Urothelium cell line (cell line): ENCODE results near the gene LRRC15.
A peak's percentile ranks its signal among the peaks of the same experiment; 100 is the strongest.

Experiments used
- DNase-seq: peaks from one replicate; pipeline ENCODE4 v3.0.0; 2011; ENCODE audit warnings: low spot score, mixed read lengths
- FAIRE-seq: peaks from 2 replicates; lab custom pipeline; 2011; peaks lifted over from hg19 to GRCh38; lab: Jason Lieb, UNC

LRRC15 gene

DNA sequence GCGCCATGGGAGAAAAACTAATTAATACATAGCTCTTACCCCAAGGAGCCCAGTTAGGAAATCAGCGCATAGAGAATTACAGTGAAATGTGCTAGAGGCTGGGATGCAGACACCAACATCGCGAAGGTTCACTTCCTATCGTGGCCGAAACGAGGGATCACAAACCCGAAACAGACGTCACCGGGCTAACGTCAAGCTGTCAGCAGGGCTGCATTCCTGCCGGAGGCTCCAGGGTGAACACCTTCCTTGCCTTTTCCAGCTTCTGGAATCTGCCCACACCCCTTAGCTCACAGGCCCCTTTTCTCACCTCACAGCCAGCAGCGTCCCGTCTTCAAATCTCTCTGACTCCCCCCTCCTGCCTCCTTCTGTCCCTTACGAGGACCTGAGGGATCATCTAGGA lies 16.5 kb upstream of the LRRC15 start:
- FAIRE-seq (no peak), DNase-seq (no peak)

DNA sequence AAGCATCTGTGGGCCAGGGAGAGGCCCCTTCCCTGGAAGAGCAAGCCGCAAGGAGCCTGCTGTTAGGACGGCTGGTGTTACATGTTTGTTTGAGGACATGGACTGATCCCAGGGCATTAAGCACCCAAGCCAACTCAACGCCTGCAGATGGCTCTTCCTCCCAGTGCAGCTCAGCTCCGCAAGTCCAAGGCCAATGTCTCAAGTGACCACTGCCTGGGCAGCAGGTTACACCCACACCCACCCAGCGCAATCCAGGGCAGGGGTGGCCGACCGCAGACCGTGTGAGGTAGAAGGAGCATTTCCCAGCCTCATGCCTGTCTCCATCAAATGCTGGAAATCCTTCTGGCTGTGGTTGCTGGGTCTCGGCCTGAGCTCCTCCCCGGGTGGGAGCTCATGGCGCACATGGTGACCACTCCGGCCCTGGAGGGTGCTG lies 15.0 kb upstream of the LRRC15 start:
- FAIRE-seq = no peak
- DNase-seq = no peak

DNA sequence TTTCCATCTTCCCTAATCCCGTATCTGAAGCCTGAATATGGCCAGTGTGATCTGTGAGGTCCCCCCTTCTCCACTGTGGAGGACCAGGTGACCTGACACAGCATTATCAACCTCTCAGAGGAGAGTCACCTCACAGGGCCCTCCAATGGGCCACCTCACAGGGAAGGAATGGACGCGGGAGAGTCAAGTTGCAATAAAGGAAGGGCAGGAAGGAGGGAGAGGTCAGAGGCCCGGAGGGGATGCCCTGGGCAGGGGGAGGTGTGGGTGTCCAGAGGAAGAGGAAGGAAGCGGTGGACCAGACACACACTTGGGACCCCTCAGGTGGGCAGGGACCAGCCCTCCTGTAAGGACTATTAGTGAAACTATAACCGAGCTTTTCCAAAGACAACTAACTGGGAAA lies 14.6 kb upstream of the LRRC15 start:
- no peak for DNase-seq
- no peak for FAIRE-seq

DNA sequence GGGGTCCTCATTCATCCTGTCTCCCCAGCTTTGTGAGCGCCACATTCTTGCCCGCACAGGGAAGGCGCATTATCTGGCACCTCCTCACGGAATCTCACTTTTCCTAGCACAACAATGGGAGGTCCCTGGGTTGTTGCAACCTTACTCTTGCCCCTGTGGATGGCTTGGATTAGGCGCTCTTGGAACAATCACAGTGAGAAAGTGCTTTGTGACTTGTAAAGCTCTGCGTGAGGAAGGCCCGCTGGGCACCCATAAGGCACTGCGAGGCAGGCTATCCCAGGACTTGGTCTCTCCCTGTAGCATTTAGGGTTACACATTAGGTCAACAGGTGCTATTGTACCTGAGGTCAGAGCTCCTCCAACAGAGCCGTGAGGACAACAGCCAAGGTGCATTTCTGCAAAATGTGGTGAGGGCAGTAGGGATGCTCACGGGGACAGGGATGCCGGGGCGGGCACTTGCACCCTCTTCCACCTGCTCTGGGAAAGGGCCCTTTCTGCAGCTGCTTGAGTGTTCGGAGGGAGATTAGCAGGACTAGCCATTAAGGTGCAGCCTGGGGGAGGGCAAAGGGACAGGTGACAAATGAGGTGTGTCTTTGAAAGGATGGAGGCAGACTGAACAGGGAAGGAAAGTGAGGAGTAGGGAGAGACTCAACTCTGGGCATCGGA lies 13.9 kb upstream of the LRRC15 start:
- peak; percentile 9 for FAIRE-seq
- no peak for DNase-seq

DNA sequence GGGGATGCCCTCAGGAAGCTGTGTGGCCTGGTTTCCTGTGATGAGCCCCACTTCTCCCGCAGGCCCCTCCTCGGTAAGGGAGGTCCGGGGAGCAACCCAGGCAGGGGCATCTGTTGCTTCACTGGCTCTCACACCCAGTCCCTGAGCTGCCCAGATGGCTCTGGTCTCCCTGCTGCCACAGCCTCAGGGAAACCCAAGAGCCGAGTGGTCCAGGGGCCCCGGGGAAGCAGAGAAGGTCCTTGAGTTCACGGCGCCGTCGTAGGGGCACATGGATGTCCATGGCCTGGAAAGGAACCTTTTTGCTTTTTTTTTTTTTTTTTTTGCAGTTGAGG lies 13.3 kb upstream of the LRRC15 start:
- FAIRE-seq (no peak), DNase-seq (no peak)

DNA sequence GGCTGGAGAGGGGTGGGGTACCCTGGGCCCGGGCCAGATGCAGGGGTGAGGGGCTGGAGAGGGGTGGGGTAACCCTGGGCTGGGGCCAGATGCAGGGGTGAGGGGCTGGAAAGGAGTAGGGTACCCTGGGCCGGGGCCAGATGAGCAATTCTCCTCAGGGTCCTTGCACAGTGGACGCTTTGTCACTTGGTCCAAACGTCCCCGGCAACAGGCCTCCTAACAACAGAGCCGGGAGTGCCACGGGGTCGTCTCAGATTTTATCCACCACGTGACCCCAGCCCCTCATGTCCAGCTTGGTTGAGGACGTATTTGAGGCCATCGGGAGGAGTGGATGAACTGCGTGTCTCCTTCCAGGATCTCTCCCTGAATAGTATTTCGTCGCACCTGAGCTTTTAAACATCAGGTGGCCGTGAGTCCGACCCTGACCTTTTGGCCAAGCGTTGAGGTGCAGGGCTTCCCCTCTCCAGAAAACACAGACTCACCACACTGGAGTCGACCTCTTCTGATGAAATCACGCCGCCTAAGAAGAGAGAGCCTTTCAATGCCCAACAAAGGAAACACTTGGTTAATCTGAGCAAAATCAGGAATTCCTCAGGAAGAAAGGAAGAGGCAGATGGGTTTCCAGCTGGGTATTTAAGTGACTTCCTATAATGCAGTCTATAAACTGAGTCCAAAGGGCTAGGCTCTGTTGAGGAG lies 12.8 kb upstream of the LRRC15 start:
- no peak for DNase-seq
- no peak for FAIRE-seq

DNA sequence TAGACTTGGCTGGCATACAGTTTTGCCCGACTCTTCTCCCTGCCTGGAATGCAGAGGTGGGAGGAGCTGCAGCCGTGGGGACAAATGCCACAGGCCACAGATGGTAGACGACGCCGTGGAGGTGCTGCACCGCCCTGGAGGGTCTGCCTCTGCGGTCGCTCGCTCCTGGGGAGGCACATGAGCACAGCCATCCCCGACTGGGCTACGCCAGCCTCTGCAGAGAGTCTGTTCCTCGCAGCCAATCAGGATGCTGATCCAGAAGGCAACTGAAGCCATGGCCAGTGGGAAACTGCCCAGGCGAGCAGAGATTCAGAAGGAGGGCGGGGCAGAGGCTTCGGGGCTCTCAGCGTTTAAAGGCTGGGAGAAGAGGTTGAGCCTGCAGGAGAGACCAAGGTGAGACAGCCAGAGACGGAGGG lies 11.9 kb upstream of the LRRC15 start:
- FAIRE-seq (no peak), DNase-seq (peak; percentile 35)

DNA sequence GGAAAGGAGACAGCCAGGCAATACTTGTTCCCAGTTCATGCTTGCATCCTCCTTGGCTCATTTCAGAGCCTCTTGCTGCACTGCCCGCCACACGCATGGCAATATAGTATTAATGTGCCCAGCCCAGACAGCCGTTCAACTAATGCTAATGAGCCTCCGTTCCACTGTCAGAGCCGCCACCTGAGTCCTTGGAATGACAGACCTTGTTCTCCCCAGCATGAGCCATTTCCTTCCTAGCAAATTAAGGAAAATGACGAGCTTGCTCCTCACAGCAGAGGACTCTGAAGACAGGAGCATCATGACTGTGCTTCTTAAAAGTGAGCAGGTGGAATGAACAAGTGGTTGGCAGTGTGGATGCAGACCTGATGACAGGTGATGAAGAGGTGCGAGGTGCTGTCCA lies 10.8 kb upstream of the LRRC15 start:
- no peak for DNase-seq
- peak; percentile 56 for FAIRE-seq

DNA sequence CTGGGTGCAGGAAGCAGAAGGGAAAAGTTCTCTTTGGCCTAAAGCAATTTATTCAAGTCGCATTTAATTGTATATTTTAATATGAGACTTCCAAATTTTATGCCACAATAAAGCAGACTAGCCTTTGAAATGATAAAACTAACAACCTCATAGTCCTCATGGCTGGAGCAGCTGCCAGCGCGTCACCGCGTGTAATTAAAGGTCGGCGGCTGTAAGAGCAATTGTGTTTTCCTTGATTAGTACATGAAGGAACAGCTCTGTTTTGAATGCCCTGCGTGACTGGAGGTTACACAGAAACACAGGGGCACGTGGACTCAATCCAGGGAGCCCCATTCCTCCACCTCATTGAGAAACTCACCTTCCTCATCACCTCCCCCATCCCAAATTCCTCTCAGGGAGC lies 10.1 kb upstream of the LRRC15 start:
- DNase-seq (no peak), FAIRE-seq (no peak)

DNA sequence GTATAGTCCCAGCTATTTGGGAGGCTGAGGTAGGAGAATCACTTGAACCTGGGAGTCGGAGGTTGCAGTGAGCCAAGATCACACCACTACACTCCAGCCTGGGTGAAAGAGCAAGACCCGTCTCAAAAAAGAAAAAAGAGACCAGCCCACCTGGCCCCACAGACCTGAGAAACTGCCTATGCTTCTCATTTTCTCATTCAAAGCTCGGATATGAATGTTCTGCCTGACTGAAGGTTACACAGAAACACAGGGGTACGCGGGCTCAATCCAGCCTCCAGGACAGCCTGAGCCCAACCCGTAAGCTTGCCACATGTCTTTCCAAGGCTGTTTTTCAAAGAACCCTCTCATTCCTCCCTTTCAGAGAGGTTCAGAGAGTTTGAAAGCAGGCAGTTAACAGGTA lies 9.7 kb upstream of the LRRC15 start:
- FAIRE-seq (no peak), DNase-seq (no peak)

DNA sequence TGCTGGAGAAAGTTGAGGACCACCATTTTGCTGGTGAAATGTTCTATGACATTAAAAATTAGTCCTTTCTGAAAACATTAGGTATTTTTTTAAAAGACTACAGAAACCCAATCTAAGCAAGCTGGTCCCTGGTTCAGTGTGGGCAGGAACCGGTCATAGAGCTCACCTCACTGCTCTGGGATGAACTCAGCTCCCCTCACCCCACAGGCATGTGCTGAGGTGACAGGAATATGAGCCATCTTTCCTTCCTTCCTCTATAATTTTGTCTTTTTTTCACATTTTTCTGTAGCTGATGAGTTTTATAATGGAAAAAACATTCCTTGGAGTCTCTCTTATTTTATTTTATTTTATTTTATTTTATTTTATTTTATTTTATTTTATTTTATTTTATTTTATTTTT lies 8.2 kb upstream of the LRRC15 start:
- no peak for FAIRE-seq

DNA sequence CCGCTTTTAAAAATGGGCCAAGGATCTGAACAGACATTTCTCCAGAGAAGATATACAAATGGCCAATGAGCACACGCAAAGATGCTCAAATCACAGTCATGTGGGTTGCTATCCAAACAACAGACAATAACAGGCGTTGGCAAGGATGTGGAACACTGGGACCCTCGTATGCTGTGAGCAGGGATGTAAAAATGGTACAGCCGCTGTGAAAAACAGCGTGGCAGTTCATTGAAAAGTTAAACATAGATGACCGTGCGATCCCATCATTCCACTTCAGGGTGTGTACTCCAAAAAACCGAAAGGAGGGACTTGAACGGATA lies 6.7 kb upstream of the LRRC15 start:
- no peak for DNase-seq
- no peak for FAIRE-seq

More for the DNA sequence above, 8.2 kb upstream of the LRRC15 start:
- DNase-seq = no peak

DNA sequence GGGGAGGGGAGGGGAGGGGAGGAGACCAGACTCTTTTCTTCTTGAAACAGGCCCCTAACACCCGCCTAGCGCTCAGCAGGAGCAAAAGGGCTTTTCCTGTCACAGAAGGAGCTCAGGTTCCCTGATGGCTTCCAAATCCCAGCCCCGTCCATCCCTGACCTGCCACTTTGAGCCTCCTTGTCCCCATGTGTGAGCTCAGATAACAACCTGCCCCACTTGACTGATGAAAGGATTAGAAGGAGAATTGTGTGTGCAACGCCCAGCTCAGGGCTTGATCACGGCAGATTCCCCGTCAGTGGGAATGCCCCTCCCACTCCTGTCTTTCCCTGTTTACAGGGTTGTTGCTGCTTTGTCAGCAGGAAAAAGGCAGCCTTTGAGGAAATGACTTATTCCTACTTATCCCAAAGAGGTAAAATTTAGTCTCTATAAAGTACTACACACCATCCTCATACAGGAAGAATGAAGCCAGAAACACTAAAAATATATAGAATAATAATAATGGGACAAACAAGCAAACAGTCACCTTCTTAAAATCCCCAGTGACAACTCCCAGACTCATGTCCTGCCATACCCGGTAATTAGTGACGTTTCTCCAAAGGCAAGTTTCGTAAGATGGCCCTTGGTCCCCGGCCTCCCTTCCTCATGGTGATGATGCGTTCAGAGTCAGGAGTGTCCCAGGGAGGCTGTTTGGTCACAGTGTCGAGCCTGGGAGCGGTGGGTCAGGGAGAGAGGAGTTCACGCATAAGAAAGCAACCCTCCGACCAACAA lies 6.1 kb upstream of the LRRC15 start:
- DNase-seq = no peak
- peak; percentile 9 for FAIRE-seq

DNA sequence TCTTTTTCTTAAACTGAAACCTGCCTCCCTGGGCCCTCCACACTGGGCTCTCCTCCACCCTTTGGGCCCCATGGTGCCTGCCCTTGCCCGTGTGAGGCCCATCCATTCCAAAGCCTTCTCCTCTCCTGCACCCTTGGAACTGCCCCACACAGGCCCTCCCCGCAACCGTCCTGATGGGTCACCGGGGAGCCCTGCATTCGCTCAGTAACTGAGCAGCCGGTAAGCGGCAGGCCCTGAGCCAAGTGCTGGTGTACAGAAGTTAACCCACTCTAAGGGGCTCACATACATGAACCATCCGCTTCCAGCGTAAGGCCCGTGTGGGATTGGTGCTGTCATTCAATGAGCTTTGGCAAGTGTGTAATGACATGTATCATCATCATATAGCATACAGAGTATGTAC lies 5.4 kb upstream of the LRRC15 start:
- FAIRE-seq = no peak
- no peak for DNase-seq

DNA sequence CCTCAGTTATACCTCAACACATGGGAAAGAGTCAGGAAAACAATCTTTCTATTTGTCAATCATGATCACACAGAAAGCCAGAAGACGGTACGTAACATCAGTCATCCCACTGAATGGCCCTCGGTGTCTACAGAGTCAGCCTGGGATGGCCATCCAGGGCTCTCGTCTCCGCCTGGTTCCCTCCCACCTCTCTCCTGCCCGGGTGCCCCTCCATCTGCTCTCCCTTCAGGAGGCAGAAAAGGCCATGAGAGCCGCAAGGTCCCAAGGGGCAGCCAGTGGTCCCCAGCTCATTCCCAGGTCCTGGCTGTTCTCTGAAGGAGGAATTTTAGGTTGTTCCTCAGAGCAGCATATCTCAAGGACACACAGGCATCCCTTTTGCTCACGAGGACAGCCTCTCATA lies 4.4 kb upstream of the LRRC15 start:
- DNase-seq = no peak
- no peak for FAIRE-seq

DNA sequence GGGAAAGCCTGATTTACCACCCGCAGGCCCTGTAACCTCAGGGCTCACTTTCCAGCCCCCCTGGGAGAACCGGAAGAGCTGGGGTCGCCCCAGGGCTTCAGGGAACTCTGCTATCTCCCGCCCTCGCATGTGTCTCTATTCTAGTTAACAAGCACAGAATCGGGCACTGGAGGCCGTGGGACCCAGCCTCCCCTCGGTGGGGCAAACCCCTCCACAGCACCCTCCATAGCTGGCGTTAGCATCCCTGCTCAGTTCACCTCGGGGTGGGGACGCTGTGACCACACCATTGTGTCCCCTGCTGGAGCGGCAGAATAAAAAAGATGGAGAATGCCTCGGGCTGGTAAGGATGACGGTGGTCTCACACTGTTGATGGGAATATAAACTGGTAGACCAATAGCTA lies 3.5 kb upstream of the LRRC15 start:
- no peak for FAIRE-seq
- DNase-seq = no peak

DNA sequence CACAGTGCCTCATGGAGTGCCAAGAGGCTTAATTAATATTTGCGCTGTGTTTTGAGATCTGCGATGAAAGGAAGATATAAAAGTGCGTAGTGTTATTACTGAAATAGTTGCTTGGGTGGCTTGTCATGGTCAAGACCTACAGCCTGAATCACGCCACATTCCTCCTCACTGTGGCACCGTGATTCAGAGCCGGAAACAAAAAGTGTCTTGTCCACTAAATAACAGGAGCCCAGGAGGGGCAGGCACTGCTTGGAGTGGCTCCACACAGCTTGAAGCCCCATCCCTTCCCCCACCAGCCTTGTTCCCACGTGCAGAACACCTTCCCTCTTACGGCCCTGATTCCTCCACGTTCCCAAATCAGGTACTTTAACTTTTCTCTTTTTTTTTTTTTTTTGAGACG lies 1.2 kb upstream of the LRRC15 start:
- DNase-seq (peak; percentile 37), FAIRE-seq (no peak)

DNA sequence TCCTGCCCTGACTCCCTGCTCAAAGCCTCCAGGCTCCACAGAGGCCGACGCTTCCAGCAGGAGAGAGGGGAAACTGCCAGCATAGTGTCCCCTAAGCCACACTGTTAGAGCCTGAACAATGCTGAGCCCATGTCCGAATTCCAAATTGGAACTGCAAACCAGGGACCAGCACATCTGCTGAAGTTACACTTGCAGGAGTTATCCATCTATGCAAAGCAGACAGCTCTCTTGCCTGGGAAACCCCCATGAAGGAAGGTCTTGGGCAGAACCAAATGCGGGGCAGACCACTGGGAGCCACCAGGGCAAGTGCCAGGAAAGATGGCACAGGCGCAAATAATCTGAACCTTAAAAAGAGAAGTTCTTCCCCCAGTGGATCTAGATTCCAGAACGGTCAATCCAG lies 625 bp downstream of the LRRC15 start:
- no peak for FAIRE-seq
- no peak for DNase-seq

DNA sequence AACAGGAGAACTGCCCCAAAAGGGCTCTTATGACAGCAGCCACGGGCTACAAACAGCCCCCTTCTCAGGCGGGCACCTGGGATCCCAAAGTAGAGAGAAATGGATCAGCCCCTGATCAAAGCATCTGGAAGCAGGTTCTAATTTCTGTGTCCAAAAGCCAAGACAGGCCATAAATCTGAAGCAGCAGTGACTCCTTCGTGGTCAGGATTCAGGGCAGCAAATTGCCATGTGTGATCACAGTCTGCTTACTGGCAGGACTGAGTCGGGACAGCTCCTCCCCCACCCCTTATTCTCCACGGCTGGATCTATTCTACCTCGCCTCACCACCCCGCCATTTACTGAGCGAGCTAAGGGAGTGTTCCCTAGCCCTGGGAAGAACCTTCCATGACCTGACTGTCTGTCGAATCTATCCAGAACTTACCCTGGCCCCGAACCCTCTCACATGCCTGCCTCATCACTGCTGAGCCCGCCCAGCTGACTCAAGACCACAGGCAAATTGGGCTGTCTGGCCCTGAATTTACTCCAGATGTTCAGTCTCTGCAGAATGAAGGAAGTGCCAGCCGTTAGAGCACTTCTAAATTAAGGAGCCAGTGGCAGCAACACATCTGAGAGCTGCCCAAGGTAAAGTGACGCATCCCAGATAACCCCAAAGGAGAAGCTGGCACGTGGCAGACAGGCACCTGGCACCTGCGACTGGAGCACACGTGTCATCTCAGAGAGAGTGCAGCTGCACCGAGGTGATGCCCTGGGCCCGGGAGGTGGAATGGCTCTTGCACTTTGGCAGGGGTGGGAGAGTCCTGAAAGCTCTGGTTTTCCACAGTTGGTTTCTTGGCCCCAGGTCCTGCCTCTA lies 1.3 kb downstream of the LRRC15 start:
- FAIRE-seq = no peak
- no peak for DNase-seq

DNA sequence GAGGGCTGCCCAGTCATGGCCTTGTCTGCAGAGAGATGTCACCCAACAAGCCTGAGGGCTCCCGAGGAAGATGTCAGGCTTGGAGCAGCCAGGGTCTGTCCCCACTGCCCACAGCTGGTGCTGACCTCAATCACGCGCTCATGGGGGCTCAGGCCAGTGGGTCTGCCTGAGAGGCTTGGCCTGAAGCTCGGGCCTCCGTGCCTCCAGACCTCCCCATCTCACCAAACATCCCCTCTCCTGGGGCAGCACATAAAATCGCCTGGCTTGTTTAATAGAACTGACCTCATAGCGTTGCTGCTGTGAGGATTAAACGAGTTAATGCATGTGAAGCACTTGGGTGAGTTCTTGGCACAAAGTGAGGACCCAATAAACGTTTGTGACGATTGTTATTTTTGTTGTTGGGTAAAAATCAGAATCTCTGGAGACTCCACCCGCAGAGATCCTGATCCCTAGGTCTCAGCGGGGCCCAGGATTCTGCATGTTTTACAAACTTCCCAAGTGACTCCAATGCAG lies 3.5 kb downstream of the LRRC15 start:
- FAIRE-seq = no peak
- DNase-seq = no peak

DNA sequence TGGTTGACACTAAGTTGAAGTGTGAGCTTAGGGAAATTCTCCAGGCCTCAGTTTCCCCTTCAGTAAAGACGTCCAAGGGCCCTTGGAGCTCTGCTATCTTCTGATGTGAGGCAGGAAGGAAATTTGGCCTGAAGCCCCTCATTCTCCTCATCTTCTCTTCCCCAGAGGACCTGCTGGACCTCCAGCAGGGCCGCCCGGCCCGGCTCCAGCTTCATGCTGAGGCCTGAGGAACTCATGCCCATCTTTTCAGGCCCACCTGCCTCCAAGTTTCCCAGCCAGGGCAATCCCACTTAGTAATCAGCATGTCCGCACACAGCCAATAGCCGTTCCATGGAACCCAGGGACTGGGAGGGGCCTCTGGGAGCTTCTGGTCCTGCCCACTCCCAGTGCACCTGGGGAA lies 4.0 kb downstream of the LRRC15 start:
- FAIRE-seq = no peak

More for the DNA sequence above, 4.0 kb downstream of the LRRC15 start:
- no peak for DNase-seq
